GM03348 (cell line): ENCODE measurements around the gene POMT1.

Experiments used
- DNase-seq: peaks from one replicate; pipeline ENCODE4 v3.0.0; 2012; ENCODE audit warnings: low spot score

The POMT1 gene

DNA sequence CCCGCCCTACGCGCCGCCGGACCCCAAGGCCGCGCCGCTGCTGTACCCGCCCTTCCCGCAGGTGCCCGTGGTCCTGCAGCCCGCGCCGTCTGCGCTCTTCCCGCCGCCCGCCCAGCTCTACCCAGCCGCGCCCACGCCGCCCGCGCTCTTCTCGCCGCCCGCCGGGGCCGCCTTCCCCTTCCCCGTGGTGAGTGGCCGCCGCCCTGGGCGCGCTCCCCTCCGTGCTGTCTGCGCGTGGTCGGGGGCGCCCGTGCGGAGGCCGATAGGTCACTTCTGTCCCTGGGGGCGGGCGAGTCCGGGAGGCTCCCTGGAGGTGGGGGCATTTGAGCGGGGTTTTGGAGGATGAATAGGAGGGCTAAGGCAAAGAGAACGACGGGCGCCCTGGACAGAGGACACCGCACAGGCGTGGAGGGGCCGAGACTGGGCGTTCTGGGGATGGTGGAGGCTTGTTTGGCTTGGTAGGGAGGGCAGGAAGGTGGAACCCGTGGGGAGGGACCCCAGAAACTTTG is 52.2 kb downstream of the POMT1 start:
- DNase-seq: no peak

DNA sequence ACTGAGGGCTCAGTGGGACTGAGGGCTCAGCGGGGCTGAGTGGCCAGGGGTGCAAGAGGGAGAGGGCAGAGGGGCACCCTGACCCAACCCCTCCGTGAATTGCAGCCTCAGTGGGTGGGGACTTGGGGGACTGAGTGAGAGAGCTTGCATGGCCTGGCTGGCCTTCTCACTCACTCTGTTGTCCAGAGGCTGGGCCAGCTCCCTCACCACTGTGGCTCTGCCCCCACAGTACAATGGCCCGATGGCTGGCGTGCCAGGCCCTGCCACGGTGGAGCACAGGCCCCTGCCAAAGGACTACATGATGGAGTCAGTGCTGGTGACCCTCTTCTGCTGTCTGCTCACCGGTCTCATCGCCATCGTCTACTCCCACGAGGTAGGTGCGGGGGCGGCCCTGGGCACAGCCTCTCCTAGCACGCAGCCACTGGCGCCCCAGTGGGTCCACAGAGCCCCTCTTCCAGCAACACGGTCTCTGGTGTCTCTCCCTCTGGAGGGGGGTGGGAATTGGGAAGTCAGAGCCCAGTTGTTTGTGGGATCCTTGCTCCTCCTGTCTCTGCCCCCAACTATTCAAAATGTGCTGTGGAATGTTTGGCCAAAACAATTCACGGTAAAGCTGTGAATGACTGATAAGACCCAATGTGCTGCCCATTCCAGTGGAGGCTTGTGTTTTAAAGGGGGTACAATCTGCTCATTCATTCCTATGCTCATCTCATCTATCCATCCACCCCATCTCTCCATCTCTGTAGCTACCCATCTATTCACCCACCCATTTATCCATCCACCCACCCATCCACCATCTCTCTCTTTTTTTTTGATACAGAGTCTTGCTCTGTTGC is 53.3 kb downstream of the POMT1 start:
- no peak for DNase-seq

DNA sequence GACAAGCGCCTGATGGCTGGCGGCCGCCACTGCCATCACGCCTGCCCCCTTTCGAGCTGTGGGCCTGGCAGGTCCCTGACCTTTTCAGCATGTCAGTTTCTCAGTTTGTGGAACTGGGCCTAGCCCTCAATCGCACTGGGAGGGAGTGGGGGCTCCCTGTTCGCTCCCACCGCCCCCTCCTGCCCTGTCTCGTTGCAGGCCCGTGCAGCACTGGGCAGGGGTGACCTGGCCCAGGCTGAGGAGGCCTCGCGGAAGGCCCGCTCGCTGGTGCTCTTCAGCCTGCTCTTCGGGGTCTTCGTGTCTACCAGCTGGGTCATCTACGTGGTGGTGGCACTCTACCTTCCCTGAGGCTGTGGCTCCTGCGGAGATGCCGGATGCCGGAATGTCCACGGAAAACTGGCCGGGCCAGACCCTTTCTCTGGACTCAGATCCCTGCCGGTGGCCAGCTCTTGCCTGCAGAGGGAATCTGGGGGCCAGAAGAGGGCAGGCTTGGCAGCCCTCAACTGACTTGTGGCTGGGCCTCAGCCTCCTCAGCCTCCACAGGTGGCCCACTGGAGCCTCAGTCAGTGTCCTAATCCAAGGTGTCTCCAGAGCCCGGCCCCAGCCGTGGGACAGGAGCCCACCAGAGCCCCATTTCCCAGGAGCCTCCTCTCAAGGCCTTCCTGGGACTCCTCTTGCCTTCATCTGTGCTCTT is 55.3 kb downstream of the POMT1 start:
- no peak for DNase-seq

DNA sequence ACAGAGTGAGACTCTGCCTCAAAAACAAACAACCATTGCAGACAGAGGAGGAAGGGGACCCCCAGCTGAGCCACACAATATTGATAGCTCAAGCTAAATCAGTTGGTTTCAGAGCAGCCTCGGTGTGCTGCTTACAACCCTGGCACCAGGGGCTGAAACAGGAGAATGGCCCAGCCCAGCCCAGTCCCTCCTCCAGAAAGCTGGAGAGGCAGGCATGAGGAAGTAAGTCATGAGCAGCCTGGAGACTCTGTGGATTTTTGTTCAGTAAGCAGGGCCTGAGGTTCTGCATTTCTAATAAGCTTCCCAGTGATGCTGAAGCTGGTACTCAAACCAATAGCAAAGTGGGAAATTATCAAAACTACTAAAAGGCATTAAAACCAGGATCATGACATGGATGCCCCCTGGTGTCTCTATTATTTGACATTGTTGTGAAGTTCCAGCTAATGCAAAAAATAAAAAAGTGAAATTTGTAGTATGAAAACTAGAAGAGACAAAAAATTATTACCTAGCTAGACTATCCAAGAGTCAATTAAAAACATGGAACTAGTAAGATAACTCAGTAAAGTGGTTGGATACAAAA is 56.8 kb downstream of the POMT1 start:
- no peak for DNase-seq

- DNase-seq: no peak
These were observed 59.6 kb downstream of the POMT1 start for GRCh38 chr9:131562032-131562959.

- DNase-seq: no peak
These were observed 62.7 kb downstream of the POMT1 start for GRCh38 chr9:131565369-131565768.

GRCh38 chr9:131566158-131566557 is 63.4 kb downstream of the POMT1 start:
- DNase-seq: no peak

DNA sequence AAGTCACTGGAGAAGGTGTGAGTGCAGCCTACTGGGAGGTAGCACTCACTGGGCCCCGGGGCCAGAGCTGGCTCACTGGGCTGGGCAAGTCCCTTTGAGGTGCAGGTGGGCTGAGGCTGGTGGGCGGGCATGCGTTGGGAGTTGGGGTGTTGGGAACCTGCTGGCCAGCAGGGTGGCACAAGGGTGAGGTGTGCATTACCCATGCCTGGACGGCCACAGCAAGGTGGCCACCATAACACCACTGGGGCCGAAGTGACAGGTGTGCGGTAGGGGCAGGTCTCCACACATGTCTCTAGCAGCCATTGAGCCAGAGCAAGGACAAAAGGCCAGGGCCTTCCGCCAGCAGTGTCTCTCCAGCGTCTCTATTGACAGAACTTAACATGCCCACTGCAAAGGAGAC is 65.2 kb downstream of the POMT1 start:
- no peak for DNase-seq
